Measurements from ENCODE around the gene CCSAP.

DNA sequence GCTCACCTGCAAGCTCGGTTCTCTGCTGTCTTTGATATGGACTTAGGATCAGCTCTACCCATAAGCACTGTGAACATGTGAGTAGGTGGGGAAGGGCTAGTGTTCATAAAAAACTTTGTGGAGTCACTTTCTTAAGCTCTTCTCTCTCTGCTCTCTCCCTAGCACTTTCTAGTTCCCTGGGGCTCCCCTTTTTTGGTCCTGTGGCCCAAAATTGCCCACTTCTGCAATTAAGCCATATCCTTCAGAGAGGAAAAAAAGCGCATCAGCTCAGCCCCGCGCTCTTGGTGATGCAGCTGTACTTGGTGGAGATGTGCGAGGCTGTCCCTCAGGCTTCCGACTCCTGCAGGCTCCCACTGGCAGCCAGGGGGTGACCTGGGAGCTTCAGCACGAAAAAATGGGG, 23.4 kb downstream of the CCSAP start:
- TF ChIP-seq CTCF (IDR thresholded peaks at IDR 0.05): no peak
- TF ChIP-seq POLR2A (IDR thresholded peaks at IDR 0.05): no peak

All from adrenal gland (tissue), 5 donors.